Lung (tissue), 12 donors: ENCODE data around the gene FAM163B. TPM values are rescaled to one million over a fixed set of nuclear protein-coding genes. Genes with fewer than 3 reads are reported as not detected.

ENCODE experiments used
- ATAC-seq: fragments of 200-7000 bp; cut with Tn5 transposase; one replicate; pipeline ENCODE4 v1.9.1; 2020; ENCODE audit warnings: moderate number of reproducible peaks; ENCODE audit not compliant: insufficient read depth, low FRiP score
- DNase-seq, 3 donors: peaks; one replicate each; pipeline ENCODE4 v3.0.0-alpha.2; 2013 to 2017
- H3K27ac ChIP-seq, 2 donors: one replicate each; pipeline ENCODE4 v1.5.1; 2013; ENCODE audit warnings: mild to moderate bottlenecking in 2 of 2, moderate library complexity in 2 of 2, control low read depth in 1 of 2, inconsistent platforms in 1 of 2, low read depth in 1 of 2, low read length in 1 of 2
- H3K27me3 ChIP-seq, 3 donors: one replicate each; pipeline ENCODE4 v1.5.1; 2013; ENCODE audit warnings: low read length in 2 of 3; ENCODE audit not compliant: control insufficient read depth in 3 of 3, insufficient read depth in 3 of 3
- H3K36me3 ChIP-seq, 4 donors: one replicate each; pipeline ENCODE4 v1.5.1; 2013; ENCODE audit warnings: low read length in 4 of 4, mild to moderate bottlenecking in 1 of 4, moderate library complexity in 1 of 4; ENCODE audit not compliant: control insufficient read depth in 4 of 4, insufficient read depth in 4 of 4
- H3K4me1 ChIP-seq, 5 donors: one replicate each; pipeline ENCODE4 v1.5.1; 2013; ENCODE audit warnings: low read length in 5 of 5, mild to moderate bottlenecking in 2 of 5, moderate library complexity in 1 of 5; ENCODE audit not compliant: control insufficient read depth in 5 of 5, insufficient read depth in 5 of 5
- H3K4me3 ChIP-seq: one replicate; pipeline ENCODE4 v1.5.1; 2013; ENCODE audit warnings: mild to moderate bottlenecking, control low read depth, moderate library complexity
- H3K9ac ChIP-seq, 2 donors: one replicate each; pipeline ENCODE4 v1.5.1; 2013; ENCODE audit warnings: low read length in 2 of 2, control low read depth in 1 of 2; ENCODE audit not compliant: insufficient read depth in 1 of 2
- H3K9me3 ChIP-seq, 4 donors: one replicate each; pipeline ENCODE4 v1.5.1; 2013; ENCODE audit warnings: low read length in 3 of 4, mild to moderate bottlenecking in 1 of 4, moderate library complexity in 1 of 4; ENCODE audit not compliant: control insufficient read depth in 4 of 4, insufficient read depth in 3 of 4
- CTCF ChIP-seq: IDR thresholded peaks from 2 replicates; pipeline ENCODE4 v1.5.1; 2012; ENCODE audit warnings: mild to moderate bottlenecking; ENCODE audit errors: control extremely low read depth, extremely low read depth
- WGBS, 2 donors: extraction: QIAGEN DNeasy Blood & Tissue Kit; methylation state at CpG; one replicate each; pipeline ENCODE4 v1.1.7; 2013; 5-methylcytosine and 5-hydroxymethylcytosine counted together
- polyA plus RNA-seq, 2 donors: library from polyadenylated mRNA; stranded (reverse); fragments of 200-250 nt; gene quantifications; one replicate each; pipeline ENCODE4 v1.2.1, GENCODE V29; 2013
- total RNA-seq, 2 donors: library from RNA; depleted of rRNA in 1 of 2; stranded (reverse); fragments of >200 nt in 1 of 2; gene quantifications; one replicate each; pipeline ENCODE4 v1.2.1, GENCODE V29; 2014 to 2021
- donor health status: control.
- donor health status: control.
- donor health status: Bipolar disorder and iron deficiency.
- donor health status: healthy.
- donor health status: DM: yes; HTN: yes; CAD: no.

Gene FAM163B
- total and polyA plus RNA-seq, 4 donors, result 0.10 to 0.51 (median 0.16) TPM; not detected in 1

- no peak overlapping the region for H3K4me3 ChIP-seq
- peaks cover 0 to 64% (median 20%) of the 10 kb centered on the region in 5 donors for H3K4me1 ChIP-seq
- no peak overlapping the region for H3K27ac ChIP-seq
- no peak overlapping the region for H3K9ac ChIP-seq
- no peaks in the 10 kb centered on the region for H3K9me3 ChIP-seq
- no peaks in the 10 kb centered on the region for H3K27me3 ChIP-seq
- TF ChIP-seq CTCF, result no peak
- DNase-seq, result no peak
- 93% methylated on average over 8 of the region's 8 CpGs for WGBS, 2 donors
- no peaks in the 10 kb centered on the region for H3K36me3 ChIP-seq
- no peak for ATAC-seq
Measured at GRCh38 chr9:133554729-133555128, 54.5 kb downstream of the FAM163B start.

- H3K9ac ChIP-seq, result no peak overlapping the region
- H3K36me3 ChIP-seq, result no peaks in the 10 kb centered on the region
- H3K27me3 ChIP-seq, result no peaks in the 10 kb centered on the region
- H3K27ac ChIP-seq, result no peak overlapping the region
- H3K4me3 ChIP-seq, result no peak overlapping the region
- TF ChIP-seq CTCF, result no peak
- 90 to 91% methylated on average over 28 to 31 of the region's 31 CpGs for WGBS, 2 donors
- H3K4me1 ChIP-seq, result peaks cover 0 to 61% (median 20%) of the 10 kb centered on the region in 5 donors
- ATAC-seq, result no peak
- DNase-seq, result no peak
- no peaks in the 10 kb centered on the region for H3K9me3 ChIP-seq
Measured at GRCh38 chr9:133553973-133554713, 55.0 kb downstream of the FAM163B start.

- no peak for TF ChIP-seq CTCF
- WGBS, 2 donors, result 88 to 90% methylated on average over 10 of the region's 10 CpGs
- Histone ChIP-seq H3K27ac (no peak overlapping the region), H3K27me3 (no peaks in the 10 kb centered on the region), H3K36me3 (no peaks in the 10 kb centered on the region), H3K4me3 (no peak overlapping the region), H3K9me3 (no peaks in the 10 kb centered on the region), H3K4me1 (peaks cover 0 to 51% (median 12%) of the 10 kb centered on the region in 5 donors), H3K9ac (no peak overlapping the region)
- DNase-seq (no peak), ATAC-seq (no peak)
Measured at GRCh38 chr9:133553123-133553522, 56.1 kb downstream of the FAM163B start.
